HEK293 (cell line): ENCODE measurements around the gene N4BP3.

Experiments used
- CTCF ChIA-PET: fragments of 350-600 bp; formaldehyde crosslinking; extraction: SDS; loops from one replicate; lab custom pipeline; 2021; ENCODE audit warnings: antibody characterized with exemption; lab: Yijun Ruan, JAX
- POLR2A ChIA-PET: fragments of 300-600 bp; formaldehyde crosslinking; extraction: SDS; loops from one replicate; lab custom pipeline; 2020; ENCODE audit warnings: antibody characterized with exemption, inconsistent platforms; lab: Yijun Ruan, JAX
- H3K27ac ChIP-seq: fragments of 200-500 bp; sonication (Bioruptor generic); 2 replicates; pipeline ENCODE4 v1.5.1; 2014; ENCODE audit warnings: low read depth, low read length, control low read depth, inconsistent platforms; ENCODE audit errors: extremely low read depth
- H3K36me3 ChIP-seq, 2 experiments: fragments of 200-500 bp in 1 of 2; sonication (Bioruptor generic) in 1 of 2; 1 replicate in 1 of 2; 2 replicates in 1 of 2; pipeline ENCODE4 v1.5.1; 2014 to 2017; ENCODE audit warnings: inconsistent platforms in 2 of 2, low read length in 2 of 2; ENCODE audit not compliant: control insufficient read depth in 2 of 2, insufficient read depth in 1 of 2
- H3K4me1 ChIP-seq: fragments of 200-500 bp; sonication (Bioruptor generic); 2 replicates; pipeline ENCODE4 v1.5.1; 2014; ENCODE audit warnings: mild to moderate bottlenecking, low read length, inconsistent platforms; ENCODE audit not compliant: control insufficient read depth, insufficient read depth
- H3K4me3 ChIP-seq: 2 replicates; pipeline ENCODE4 v1.5.1; 2011; ENCODE audit warnings: low read depth, mild to moderate bottlenecking, control low read depth, low read length, moderate library complexity
- H3K9me3 ChIP-seq: fragments of 200-500 bp; sonication (Bioruptor generic); 2 replicates; pipeline ENCODE4 v1.5.1; 2014; ENCODE audit warnings: low read depth, low read length, inconsistent platforms; ENCODE audit not compliant: control insufficient read depth, insufficient read depth
- CTCF ChIP-seq: fragments of 450-650 bp; formaldehyde crosslinking; IDR thresholded peaks from 2 replicates; pipeline ENCODE4 v1.5.1; 2016; ENCODE audit warnings: missing biosample characterization, missing genetic modification characterization
- EGR2 ChIP-seq: fragments of 450-650 bp; formaldehyde crosslinking; IDR thresholded peaks from 2 replicates; pipeline ENCODE4 v1.5.1; 2016; ENCODE audit warnings: low read depth, missing biosample characterization, missing genetic modification characterization
- KLF9 ChIP-seq: fragments of 450-650 bp; formaldehyde crosslinking; IDR thresholded peaks from 2 replicates; pipeline ENCODE4 v1.5.1; 2016; ENCODE audit warnings: missing biosample characterization, missing genetic modification characterization, low read depth
- MEIS1 ChIP-seq: sonication (generic); formaldehyde crosslinking; IDR thresholded peaks from 2 replicates; pipeline ENCODE4 v1.8.1; 2022; ENCODE audit warnings: missing genetic modification reagents, mild to moderate bottlenecking, borderline replicate concordance
- SP2 ChIP-seq: fragments of 450-650 bp; formaldehyde crosslinking; IDR thresholded peaks from 2 replicates; pipeline ENCODE4 v1.5.1; 2016; ENCODE audit warnings: missing biosample characterization, missing genetic modification characterization
- ZBTB20 ChIP-seq: fragments of 450-650 bp; formaldehyde crosslinking; IDR thresholded peaks from 2 replicates; pipeline ENCODE4 v1.5.1; 2016; ENCODE audit warnings: missing biosample characterization, missing genetic modification characterization
- ZNF157 ChIP-seq: fragments of 450-650 bp; formaldehyde crosslinking; IDR thresholded peaks from 2 replicates; pipeline ENCODE4 v1.5.1; 2016; ENCODE audit warnings: missing biosample characterization, missing genetic modification characterization
- ZNF24 ChIP-seq: fragments of 450-650 bp; formaldehyde crosslinking; IDR thresholded peaks from 2 replicates; pipeline ENCODE4 v1.5.1; 2016; ENCODE audit warnings: missing biosample characterization, missing genetic modification characterization
- ZNF266 ChIP-seq: fragments of 450-650 bp; formaldehyde crosslinking; IDR thresholded peaks from 2 replicates; pipeline ENCODE4 v1.5.1; 2016; ENCODE audit warnings: missing biosample characterization, missing genetic modification characterization, low read depth
- ZNF426 ChIP-seq: fragments of 450-650 bp; formaldehyde crosslinking; IDR thresholded peaks from 2 replicates; pipeline ENCODE4 v1.5.1; 2017; ENCODE audit warnings: missing biosample characterization, missing genetic modification characterization, mild to moderate bottlenecking, inconsistent platforms, moderate library complexity
- ZNF571 ChIP-seq: fragments of 450-650 bp; formaldehyde crosslinking; IDR thresholded peaks from 2 replicates; pipeline ENCODE4 v1.5.0; 2017; ENCODE audit warnings: missing biosample characterization, missing genetic modification characterization
- ZNF580 ChIP-seq: fragments of 450-650 bp; formaldehyde crosslinking; IDR thresholded peaks from 2 replicates; pipeline ENCODE4 v1.5.1; 2016; ENCODE audit warnings: missing biosample characterization, missing genetic modification characterization
- ZNF600 ChIP-seq: fragments of 450-650 bp; formaldehyde crosslinking; IDR thresholded peaks from 2 replicates; pipeline ENCODE4 v1.5.1; 2016; ENCODE audit warnings: missing biosample characterization, missing genetic modification characterization
- ZNF660 ChIP-seq: fragments of 450-650 bp; IDR thresholded peaks from 2 replicates; pipeline ENCODE4 v1.5.1; 2018; ENCODE audit warnings: missing biosample characterization, mild to moderate bottlenecking, missing genetic modification characterization
- ZNF670 ChIP-seq: fragments of 450-650 bp; formaldehyde crosslinking; IDR thresholded peaks from 2 replicates; pipeline ENCODE4 v1.5.1; 2016; ENCODE audit warnings: missing biosample characterization, missing genetic modification characterization, low read depth

N4BP3 gene

GRCh38 chr5:178149199-178149932, 36.0 kb downstream of the N4BP3 start (continued):
- TF ChIP-seq EGR2 (peak; percentile 55; the same call in 1 of the 2 replicates), ZNF571 (tag by site-specific recombination) (no peak), ZNF660 (tag by site-specific recombination) (no peak), ZNF266 (tag by site-specific recombination) (no peak), ZNF24 (tag by site-specific recombination) (no peak), ZNF426 (tag by site-specific recombination) (no peak), ZBTB20 (tag by site-specific recombination) (no peak), KLF9 (tag by site-specific recombination) (no peak), ZNF580 (tag by site-specific recombination) (no peak), ZNF600 (no peak), ZNF157 (tag by site-specific recombination) (no peak), SP2 (tag by site-specific recombination) (0 out of 2 replicates have a peak, but pooled peaks have one; percentile 14)
- TF ChIP-seq, all 188 proteins: peak for 4

- H3K27ac ChIP-seq: no peak overlapping the region
- CTCF ChIA-PET: interaction anchor here (0.7 to 13.3 kb wide), 3 partner anchors 30 to 76 kb away, joined by 4 to 204 read pairs (median 6); no protein-coding TSS in a partner anchor
These were observed 37.8 kb downstream of the N4BP3 start for GRCh38 chr5:178150977-178151734.

More at GRCh38 chr5:178150977-178151734, 37.8 kb downstream of the N4BP3 start:
- POLR2A ChIA-PET: interaction anchor here (1.0 to 3.0 kb wide), 2 partner anchors 53 kb away, joined by 3 to 35 read pairs; partner anchors contain the start of gene HNRNPAB
- TF ChIP-seq CTCF (tag by site-specific recombination): peak; percentile 57; the same call in 1 of the 2 replicates
- no peak for TF ChIP-seq ZNF670
- 0 out of 2 replicates have a peak, but pooled peaks have one; percentile 17 for TF ChIP-seq ZNF600
- TF ChIP-seq MEIS1: no peak
- no peaks in the 10 kb centered on the region for H3K9me3 ChIP-seq
- no peak overlapping the region for H3K4me3 ChIP-seq
- H3K4me1 ChIP-seq: peaks cover 4% of the 10 kb centered on the region; the same call in 1 of the 2 replicates
- H3K36me3 ChIP-seq: peaks cover 20 to 62% of the 10 kb centered on the region in 2 experiments
